AG09309 (cell line): ENCODE measurements around the gene MST1R.
"Not testable (repeated sequence)": the region's sequence is repeated elsewhere in the genome, so short reads cannot be mapped to it uniquely, and the experiment has no call there.

ENCODE experiments used
- DNase-seq: peaks from one replicate; pipeline ENCODE4 v3.0.0-alpha.2; 2010; ENCODE audit warnings: low read depth
- H3K4me3 ChIP-seq: 2 replicates; pipeline ENCODE4 v1.5.1; 2011; ENCODE audit warnings: mild to moderate bottlenecking, low read depth, low read length, moderate library complexity; ENCODE audit not compliant: control insufficient read depth
- TF ChIP-seq, protein P1 (sequence below): IDR thresholded peaks from 2 replicates; pipeline ENCODE4 v1.5.1; 2011; ENCODE audit warnings: mild to moderate bottlenecking, low read depth, low read length, inconsistent platforms; ENCODE audit not compliant: insufficient read depth, control insufficient read depth; ENCODE audit errors: missing control alignments

Gene MST1R

DNA sequence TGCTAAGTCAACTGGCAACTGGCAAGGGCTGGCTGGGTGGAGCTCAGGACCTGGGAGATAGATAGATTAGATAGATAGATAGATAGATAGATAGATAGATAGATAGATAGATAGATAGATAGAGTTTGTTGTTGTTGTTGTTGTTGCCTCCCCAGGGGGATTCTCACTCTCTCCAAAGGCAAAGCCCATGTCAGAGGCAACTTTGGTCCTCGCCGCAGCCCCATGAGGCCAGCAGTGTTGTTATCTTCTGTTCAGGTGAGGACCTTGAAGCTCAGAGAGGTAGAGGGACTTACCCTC, 7.4 kb upstream of the MST1R start:
- TF ChIP-seq, protein P1, sequence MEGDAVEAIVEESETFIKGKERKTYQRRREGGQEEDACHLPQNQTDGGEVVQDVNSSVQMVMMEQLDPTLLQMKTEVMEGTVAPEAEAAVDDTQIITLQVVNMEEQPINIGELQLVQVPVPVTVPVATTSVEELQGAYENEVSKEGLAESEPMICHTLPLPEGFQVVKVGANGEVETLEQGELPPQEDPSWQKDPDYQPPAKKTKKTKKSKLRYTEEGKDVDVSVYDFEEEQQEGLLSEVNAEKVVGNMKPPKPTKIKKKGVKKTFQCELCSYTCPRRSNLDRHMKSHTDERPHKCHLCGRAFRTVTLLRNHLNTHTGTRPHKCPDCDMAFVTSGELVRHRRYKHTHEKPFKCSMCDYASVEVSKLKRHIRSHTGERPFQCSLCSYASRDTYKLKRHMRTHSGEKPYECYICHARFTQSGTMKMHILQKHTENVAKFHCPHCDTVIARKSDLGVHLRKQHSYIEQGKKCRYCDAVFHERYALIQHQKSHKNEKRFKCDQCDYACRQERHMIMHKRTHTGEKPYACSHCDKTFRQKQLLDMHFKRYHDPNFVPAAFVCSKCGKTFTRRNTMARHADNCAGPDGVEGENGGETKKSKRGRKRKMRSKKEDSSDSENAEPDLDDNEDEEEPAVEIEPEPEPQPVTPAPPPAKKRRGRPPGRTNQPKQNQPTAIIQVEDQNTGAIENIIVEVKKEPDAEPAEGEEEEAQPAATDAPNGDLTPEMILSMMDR, result no peak
- no peak for DNase-seq
- no peak overlapping the region for H3K4me3 ChIP-seq

DNA sequence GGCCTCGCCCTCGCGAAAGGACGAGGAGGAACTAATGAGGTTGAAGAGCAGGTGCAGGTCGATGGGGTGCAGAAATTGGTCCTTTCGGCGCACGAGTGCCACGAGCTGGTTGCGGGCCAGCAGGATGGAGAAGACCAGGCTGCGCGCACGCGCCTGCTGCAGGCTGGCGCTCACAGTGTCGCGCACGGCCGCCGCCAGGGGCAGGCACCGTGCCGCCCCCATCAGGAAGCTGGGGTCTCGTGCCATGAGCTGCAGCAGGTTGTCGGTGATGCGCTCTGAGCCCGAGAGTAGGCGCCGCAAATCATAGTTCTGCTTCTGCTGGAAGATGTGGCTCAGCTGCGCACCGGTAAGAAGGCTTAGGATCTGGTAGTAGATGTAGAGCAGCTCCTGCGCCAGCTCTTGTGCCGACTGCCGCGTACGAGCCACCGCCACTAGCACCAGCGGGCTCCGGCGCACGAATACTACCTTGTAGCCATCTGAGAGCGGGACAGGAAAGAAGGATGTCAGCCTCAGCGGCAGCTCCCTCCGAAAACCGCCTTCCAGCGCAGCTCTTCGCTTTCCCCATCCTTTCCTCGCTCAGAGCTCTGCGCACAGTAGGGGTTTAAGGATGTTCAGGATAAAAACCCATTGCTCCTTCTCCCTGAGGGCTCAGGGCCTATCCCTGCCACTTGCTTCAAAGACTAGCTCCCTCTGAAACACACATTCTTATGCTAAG, 6.9 kb upstream of the MST1R start:
- TF ChIP-seq, protein P1, result no peak
- no peak overlapping the region for H3K4me3 ChIP-seq
- no peak for DNase-seq

DNA sequence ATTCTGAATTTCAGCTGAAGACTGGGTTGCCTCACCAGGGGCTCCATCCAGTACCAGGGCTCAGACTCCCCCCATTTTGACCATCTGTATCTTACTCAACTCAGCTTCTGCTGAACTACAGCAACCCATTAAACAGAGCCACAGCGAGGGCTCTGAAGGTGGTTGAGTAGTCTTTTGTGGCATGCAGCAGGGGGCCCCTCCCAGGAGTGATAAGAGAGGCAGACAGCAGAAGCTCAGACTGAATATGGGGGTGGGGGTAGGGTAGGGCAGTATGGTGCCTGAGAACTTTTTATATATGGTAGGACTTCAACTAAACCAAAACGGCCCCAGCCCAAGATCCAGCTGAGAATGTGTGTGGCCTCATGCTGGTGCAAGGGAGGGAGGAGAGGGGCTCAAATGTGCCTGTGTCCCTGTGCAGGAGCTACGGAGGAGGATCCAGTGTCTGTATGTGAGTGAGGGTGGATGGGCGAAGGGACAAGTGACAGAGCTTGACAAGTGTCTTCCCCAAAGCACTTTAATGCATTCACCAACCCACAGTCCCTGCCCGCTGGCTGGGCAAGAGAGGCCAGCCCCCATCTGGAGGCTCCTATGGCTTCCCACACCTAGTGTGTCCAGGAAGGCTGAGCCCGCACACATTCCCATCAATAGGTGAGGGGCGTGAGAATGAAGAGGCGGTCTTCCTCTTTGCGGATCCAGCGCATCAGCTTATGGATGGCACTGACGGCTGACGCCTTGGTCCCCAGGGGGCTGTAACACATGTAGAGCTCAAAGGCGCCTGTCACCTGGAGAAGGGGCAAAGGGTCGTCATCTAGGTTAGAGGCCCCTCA, 4.9 kb upstream of the MST1R start:
- no peak for DNase-seq
- TF ChIP-seq, protein P1, result no peak
- no peak overlapping the region for H3K4me3 ChIP-seq

DNA sequence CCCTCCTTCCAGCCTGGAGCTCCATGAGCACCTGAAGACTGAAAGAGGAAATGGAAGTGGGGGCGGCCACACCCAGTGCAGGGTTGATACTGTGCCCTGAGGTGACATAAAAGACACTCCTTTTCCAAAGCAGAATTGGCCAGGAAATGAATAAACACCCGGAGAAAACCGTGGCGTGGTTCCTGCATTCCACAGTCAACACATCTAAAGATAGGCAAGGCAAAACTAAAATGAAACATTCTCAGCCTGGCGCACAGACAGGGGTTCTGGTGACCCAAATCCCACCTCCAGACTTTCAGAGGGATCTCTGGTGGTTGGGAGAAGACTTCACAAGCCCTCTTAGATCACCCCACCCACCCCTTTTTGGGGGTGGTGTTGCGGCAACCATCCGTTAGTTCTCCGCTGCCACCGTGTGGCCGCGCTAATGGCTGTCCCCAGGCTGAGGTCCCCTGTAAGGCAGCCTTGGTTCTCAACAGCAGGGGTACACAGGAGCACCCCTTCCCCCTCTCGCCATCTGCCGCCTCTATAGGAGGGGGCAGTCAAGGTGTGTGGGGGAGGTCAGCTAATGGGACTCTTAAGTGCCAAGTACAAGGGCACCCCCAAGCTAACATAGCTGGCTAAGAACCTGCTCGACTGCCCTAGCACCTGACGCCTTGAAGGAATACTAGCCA, 2.5 kb upstream of the MST1R start:
- H3K4me3 ChIP-seq, result peak overlapping the region; percentile 31
- TF ChIP-seq, protein P1, result peak; percentile 69
- DNase-seq, result no peak

DNA sequence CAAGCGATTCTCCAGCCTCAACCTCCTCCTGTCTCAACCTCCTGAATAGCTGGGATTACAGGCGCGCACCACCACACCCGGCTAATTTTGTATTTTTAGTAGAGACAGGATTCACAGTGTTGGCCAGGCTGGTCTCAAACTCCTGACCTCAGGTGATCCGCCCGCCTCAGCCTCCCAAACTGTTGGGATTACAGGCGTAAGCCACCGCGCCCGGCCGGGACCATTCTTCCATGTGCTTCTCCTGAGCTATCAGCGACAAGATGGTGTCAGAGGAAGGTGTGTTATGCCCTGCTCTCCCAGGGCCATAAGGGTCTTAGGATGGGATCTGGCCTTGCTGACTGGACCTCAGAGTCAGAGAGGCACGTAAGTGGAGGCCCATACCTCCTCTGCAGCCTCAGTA, 775 bp upstream of the MST1R start:
- DNase-seq, H3K4me3 ChIP-seq: not testable (repeated sequence)

DNA sequence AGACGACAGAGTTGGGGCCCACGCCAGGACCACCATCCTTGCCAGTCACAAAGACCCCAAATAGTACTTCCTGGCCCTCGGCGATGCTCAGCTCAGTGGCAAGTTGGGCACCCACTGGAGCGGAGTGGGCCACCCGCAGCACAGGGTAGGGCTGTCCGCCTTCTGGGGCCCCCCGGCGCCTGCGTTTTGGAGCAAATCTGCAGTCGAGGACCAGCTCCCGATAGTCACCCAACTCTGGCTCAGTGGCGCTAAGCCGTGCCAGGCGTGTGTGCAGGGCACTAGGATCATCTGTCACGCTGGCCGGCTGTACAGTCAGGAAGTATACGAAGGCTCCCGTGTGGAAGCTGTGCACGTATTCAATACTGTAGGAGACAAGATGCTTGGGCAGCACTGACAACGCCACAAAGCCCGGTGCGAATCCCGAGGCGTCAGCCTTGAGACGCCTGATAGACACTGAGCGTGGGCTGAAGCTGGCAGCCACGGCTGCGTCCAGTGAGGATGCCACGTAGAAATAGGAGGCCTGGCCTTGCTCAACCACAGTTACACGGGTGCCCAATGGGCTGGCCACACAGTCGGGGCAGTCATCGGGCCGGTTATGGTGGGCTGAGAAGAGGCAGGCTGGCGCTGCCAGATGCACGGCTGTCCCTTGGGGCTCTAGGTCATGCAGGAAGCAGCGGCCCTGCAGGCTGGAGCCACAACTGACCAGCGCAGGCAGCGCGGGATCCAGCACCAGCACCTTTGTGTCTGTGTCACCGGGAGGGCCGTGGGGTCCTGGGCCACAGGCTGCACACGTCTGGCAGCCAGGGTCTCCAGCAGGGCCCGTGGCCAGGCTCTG, 945 bp downstream of the MST1R start:
- H3K4me3 ChIP-seq, result no peak overlapping the region
- TF ChIP-seq, protein P1, result no peak
- no peak for DNase-seq
